HG03060 (cell line): ENCODE results near the gene SFSWAP.
"Not testable (repeated sequence)": the region's sequence is repeated elsewhere in the genome, so short reads cannot be mapped to it uniquely, and the experiment has no call there.

Experiments used
- ATAC-seq: cut with Tn5 transposase; IDR thresholded peaks from one replicate; pipeline ENCODE4 v1.9.1; 2021; ENCODE audit warnings: low read depth, moderate number of reproducible peaks; ENCODE audit not compliant: unreplicated experiment

The SFSWAP gene

DNA sequence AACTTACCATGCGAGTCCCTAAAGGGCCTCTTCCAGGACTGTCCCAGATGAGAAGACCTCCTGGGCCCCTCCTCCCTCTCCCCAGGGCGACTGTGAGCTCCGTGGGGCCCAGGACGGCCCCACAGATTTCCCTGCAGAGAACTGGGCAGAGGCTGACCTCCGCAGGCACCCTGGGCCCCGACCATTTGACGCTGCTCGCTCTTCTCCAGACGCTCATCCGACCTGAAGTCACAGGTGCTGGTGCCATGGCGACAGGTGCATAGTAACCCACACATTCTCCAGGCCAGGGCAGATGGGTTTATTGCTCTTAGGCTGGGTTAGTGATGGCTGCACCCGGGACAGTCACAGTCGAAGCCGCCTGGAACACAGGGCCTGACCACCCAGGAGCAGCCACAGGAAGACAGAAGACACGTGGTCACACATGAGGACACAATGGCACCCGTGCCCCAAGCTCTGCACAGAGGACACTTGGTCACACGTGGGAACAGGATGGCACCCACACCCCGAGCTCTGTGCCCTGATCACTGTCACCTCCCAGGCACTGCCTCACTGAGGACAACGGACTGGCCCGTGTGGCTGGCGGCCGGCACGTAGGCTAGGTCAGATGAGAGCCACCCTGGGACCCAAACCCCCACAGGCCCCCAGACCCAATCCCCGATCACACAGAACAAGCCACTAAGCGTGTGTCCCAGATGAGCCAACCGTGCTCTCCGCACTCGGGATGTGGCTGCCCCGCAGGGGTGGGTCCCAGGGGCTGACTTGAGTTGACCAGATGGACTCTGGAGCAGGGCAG, 32.3 kb upstream of the SFSWAP start:
- not testable (repeated sequence) for ATAC-seq

- not testable (repeated sequence) for ATAC-seq
These were observed 31.7 kb upstream of the SFSWAP start for GRCh38 chr12:131679186-131679585.

DNA sequence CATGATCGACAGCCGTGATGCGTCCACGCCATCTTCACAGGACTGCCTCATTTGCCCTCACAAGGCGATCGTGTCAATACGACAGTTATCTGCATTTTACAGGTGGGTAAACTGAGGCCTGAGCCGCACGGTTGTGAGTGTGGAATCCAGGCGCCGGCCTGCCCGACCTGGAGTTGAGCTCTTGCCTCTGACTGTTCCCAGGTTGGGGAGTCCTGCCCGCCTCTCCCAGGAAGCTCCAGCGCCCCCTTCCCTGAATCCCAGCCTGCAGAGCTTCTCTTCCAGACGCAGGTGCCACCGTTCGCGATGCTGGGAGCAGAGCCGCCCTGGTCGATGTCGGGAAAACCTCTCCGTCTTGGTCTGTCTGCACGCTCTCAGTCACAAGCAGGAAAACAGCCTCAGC, 31.1 kb upstream of the SFSWAP start:
- ATAC-seq, result not testable (repeated sequence)

DNA sequence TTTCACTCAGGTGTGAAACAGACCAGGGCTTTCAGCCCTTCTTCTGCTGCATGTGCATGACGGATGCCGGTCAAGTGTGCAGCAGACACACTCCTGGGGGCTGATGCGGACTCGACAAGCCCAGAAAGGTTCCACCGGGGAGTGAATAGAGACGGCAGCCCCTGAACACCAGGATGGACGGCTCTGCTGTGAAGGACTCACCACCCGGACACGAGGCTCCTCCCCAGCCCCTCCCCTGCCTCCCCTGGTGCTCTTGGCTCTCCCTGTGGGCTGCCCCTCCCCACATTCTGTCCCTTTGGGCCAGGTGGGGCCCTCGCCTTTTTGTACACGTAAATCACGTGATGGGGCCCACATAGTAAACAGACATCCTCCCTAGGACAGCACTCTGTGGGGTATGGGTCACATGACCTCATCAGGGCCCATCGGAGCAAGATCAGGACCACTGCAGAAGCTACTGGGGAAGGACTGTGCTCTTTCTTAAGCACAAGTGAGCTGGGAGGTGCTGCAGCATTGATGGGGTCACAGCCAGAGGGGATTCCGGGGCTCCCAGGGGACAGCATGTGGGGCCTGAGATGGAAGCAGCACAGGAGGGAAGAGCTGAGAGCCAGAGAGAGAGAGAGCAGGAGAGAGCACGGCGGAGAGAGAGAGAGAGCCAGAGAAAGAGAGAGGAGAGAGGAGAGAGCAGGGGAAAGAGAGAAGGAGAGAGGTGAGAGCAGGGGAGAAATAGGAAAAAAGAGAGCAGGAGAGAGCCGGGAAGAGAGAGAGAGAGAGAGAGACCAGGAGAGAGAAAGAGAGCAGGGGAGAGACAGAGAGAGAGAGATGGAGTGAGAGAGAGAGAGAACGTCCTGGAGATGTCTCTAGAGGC, 30.3 kb upstream of the SFSWAP start:
- not testable (repeated sequence) for ATAC-seq

GRCh38 chr12:131681257-131681620, 29.7 kb upstream of the SFSWAP start:
- no peak for ATAC-seq

DNA sequence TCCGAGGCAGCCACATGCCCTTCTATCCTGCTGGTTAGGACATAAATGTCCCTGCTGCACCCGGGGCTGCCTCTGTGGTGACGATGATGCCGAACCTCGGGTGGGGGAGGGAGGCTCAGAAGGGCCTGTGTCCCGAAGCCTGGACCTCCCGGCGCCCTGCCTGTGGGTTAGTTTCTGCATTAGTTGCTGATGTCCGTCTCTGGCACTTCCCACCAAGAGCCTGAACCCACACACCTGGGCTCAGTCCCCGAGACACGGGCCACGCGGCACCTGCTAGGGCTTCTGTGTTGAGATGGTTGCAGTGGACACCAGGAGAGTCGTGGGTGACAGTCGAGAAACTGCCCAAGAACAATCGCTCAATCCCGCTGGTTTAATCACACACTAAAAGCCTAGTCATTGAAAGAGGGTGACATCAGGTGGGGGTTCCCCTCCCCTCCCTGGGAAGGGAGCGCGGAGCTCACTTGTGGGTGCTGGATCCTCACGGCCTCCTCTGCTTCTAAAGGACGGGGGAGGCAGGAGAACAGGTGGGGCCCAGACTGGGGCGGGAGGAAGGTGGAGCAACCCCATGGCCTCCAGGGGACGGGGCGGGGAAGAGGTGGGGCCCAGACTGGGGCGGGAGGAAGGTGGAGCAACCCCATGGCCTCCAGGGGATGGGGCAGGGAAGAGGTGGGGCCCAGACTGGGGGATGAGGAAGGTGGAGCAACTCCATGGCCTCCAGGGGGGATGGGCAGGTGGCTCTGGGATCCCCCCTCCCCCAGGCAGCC, 29.0 kb upstream of the SFSWAP start:
- ATAC-seq, result peak; percentile 72

DNA sequence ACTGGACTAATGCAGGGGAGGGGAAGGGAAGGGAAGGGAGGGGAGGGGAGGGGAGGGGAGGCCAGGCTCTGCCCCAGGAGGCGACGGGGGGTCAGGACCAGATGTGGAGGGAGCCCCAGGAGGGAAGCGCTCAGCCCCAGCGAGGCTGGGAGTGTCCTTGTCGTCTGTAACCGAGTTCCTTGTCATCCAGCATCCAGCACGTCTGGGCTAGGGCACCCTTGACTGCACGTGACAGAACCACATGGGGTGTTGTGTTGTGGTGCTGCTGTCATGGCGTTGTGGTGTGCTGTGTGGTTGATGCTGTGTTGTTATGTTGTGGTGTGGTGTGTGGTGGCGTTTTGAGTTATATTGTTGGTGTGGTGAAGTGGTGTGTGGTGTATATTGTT, 28.4 kb upstream of the SFSWAP start:
- no peak for ATAC-seq

DNA sequence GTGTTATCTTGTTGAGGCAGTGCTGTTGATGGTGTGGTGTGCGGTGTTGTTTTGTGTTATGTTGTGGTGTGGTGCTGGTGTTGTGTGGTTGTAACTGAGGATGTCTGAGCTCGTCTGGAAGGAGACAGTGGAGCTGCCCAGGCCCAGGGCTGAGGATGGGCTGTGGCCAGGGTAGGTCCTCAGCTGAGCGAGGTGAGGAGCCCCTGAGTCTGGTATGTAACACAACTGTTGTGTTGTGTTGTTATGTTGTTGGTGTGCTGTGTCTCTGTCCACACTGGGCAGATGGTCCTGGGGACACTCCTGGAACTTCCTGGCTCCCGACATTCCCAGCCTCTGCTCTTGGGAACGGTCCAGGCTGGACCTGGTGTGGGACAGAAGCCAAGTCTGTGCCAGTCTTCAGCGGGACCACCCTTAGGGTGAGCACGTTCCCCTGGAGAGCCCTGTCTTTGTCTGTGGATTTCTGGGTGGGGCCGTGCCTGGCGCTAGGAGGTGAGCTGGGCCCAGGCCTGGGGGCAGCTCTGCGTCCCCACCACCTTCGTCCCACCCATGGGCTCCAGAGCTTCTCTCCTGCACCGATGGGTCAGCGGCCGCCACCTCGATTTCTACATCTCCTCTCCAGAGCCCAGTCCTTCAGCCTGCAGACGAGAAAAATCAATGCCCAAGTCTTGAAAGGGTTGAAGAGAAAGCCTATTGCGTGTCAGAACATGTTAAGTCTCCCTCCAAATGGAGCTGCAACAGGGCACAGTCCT, 27.4 kb upstream of the SFSWAP start:
- ATAC-seq, result no peak

DNA sequence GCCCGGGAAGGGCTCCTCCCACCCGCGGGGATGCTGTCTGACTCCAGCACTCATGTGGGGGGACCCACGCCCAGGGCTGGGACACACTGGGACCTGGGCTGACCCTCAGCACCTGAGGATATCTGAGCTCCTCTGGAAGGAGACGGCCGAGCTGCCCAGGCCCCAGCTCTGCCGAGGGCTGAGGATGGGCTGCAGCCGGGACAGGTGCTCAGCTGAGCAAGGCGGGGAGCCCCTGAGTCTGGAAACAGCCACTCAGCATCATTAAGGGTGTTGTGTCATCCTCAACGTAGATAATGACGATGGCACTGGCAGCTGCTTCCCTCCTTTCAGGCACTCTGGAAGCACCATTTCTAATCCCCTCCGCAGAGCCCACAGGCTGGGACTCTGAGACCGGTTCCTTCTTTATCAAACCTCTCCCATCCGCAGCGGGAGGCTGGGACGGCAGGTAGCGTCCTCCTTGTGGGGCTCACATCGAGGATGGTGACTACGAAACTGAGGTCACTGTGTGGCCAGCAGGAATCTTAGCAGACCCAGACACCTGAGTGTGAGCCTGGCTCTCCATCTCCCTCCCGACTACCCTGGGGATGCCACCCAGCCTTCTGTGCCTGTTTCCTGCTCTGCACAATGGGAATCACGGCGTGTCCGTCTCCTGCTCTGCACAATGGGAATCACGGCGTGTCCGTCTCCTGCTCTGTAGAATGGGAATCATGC, 26.7 kb upstream of the SFSWAP start:
- no peak for ATAC-seq

GRCh38 chr12:131687346-131688125, 23.4 kb upstream of the SFSWAP start:
- no peak for ATAC-seq

- no peak for ATAC-seq
These were observed 22.6 kb upstream of the SFSWAP start for GRCh38 chr12:131688131-131688844.

GRCh38 chr12:131688845-131689154, 22.1 kb upstream of the SFSWAP start:
- no peak for ATAC-seq

DNA sequence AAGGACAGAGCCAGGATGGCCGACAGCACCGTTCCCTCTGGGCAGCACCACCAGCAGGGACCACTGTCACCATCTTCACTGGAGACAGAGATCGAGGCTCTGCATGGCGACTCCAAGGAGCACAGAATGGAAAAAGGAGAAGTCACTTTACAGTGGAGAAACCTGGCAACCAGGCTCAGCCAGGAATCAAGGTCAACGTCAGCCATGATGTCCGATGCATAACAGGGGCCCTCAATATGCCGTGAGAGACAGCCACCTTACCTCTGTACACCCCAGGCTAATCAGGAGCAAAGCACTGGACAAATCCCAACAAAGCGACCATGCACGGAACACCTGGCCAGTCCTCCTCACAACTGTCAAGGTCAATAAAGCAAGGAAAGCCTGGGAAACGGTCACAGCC, 20.6 kb upstream of the SFSWAP start:
- no peak for ATAC-seq

DNA sequence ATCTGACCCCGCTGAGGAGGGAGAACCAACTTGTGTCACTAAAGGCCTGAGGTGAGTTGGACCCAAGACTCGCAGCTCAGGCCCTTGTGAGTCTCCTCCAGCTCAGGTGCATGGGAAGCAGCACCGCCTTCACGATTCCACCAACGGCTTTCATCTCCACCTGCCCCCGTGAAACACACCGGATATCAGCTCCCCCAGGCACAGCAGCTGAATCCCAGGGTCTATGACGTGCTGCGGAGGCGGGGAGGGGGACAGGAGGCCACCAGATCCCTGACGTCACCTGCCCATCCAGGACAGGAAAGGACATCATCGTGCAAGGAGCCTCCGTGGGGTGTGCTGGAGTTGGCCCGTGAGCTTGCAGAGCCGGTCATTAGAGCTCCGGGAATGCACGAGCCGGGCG, 18.5 kb upstream of the SFSWAP start:
- no peak for ATAC-seq

- no peak for ATAC-seq
These were observed 17.7 kb upstream of the SFSWAP start for GRCh38 chr12:131693149-131693548.

DNA sequence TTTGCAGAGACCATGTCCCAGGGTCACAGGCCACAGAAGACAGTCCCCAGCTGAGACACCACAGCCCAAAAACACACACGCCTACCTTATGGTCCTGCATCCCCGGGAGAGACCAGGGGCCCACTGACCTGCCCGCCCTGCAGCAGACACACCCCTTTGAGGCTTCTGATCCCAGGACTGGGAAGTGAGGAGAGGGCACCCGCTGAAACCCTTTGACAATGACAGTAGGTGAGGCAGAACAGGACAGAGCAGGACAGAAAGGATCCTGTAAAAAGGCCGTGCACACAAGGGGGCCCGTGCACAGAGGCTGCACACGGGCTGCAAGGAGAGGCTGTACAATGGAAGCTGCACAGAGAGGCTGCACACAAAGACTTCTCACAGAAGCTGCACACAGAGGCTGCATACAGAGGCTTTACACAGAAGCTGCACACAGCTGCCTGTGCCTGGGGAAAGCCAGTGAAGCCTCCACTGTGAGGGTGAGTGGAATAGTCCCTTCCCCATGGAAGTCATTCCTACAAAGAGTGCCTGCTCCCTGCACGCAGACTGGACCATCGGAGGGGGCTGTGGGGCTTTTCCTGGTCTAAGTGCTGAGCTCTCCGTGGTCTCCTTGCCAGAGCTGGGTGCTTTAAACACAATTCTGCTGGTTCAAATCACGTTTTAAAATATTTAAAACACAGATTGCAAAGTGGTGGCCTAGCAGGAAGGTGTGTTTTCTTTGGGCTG, 16.6 kb upstream of the SFSWAP start:
- no peak for ATAC-seq

GRCh38 chr12:131695968-131696367, 14.9 kb upstream of the SFSWAP start:
- no peak for ATAC-seq

GRCh38 chr12:131698286-131698685, 12.6 kb upstream of the SFSWAP start:
- no peak for ATAC-seq
